22Rv1 (cell line): ENCODE data around the gene CSF3R.

ENCODE experiments used
- ZFX ChIP-seq: fragments of 450-650 bp; IDR thresholded peaks from 2 replicates; pipeline ENCODE4 v1.6.1; 2017; ENCODE audit warnings: antibody characterized with exemption, borderline replicate concordance
- TF ChIP-seq, protein P1 (sequence below): fragments of 450-650 bp; IDR thresholded peaks from 2 replicates; pipeline ENCODE4 v1.5.1; 2017; ENCODE audit warnings: mild to moderate bottlenecking

DNA sequence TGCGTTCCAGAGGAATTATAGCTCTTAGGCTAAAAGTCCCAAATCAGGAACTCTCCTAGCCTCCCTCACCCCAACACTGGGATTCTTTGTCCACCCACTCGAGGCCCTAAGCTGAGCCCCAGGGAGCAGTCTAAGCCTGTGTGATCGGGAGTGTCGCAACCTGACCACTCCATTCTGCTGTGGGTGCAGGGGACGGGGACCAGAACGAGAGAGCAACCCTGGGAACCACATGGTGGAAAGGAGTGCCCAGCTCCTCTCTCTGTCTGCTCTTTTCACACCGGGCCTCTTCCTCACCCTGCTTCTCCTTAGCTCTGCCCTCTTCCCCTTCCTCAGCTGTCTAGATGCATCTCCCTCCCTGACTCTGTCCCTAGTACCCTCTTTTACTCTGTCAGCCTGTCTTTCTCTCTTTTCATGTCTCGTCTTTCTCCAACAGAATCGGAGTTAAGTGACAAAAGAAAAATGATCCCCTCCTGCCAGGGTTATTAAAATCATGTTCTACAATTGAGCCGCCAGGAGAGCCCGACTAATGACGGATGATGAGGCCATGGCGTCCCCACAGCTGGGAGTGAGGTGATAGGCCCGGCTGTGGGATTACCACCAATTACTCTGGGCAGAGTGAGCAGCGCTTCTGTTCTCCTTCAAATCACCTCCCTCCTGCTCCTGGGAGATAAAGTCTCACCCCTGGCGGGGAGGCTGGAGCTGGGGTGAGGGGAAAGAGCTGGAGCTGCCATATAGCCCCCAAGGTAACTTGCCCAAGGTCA lies 34.5 kb upstream of the CSF3R start:
- TF ChIP-seq, protein P1, sequence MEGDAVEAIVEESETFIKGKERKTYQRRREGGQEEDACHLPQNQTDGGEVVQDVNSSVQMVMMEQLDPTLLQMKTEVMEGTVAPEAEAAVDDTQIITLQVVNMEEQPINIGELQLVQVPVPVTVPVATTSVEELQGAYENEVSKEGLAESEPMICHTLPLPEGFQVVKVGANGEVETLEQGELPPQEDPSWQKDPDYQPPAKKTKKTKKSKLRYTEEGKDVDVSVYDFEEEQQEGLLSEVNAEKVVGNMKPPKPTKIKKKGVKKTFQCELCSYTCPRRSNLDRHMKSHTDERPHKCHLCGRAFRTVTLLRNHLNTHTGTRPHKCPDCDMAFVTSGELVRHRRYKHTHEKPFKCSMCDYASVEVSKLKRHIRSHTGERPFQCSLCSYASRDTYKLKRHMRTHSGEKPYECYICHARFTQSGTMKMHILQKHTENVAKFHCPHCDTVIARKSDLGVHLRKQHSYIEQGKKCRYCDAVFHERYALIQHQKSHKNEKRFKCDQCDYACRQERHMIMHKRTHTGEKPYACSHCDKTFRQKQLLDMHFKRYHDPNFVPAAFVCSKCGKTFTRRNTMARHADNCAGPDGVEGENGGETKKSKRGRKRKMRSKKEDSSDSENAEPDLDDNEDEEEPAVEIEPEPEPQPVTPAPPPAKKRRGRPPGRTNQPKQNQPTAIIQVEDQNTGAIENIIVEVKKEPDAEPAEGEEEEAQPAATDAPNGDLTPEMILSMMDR, result no peak
- no peak for TF ChIP-seq ZFX
